Gastrocnemius medialis (tissue), 4 donors: ENCODE data around the gene SH3YL1. TPM values are rescaled to one million over a fixed set of nuclear protein-coding genes. Genes with fewer than 3 reads are reported as not detected.

Experiments
- ATAC-seq, 2 donors: fragments of 150-250 bp; one replicate each; pipeline ENCODE4 v1.9.1; 2016
- DNase-seq, 2 donors: peaks; one replicate each; pipeline ENCODE4 v3.0.0-alpha.2; 2019
- H3K27ac ChIP-seq, 4 donors: fragments of 200-600 bp; sonication (generic); 1 replicate in 1 of 4; 2 replicates in 3 of 4; pipeline ENCODE4 v1.5.1; 2016 to 2018; ENCODE audit warnings: mild to moderate bottlenecking in 2 of 4, moderate library complexity in 1 of 4
- H3K27me3 ChIP-seq, 3 donors: fragments of 200-600 bp; sonication (generic) in 2 of 3; 1 replicate in 1 of 3; 2 replicates in 2 of 3; pipeline versions ENCODE4 v1.5.1 to v1.6.0; 2016 to 2019; ENCODE audit warnings: mild to moderate bottlenecking in 1 of 3, moderate library complexity in 1 of 3
- H3K36me3 ChIP-seq, 2 donors: fragments of 200-600 bp; sonication (generic) in 1 of 2; one replicate each; pipeline ENCODE4 v1.5.1; 2017 to 2018
- H3K4me1 ChIP-seq, 2 donors: fragments of 200-600 bp; sonication (generic) in 1 of 2; one replicate each; pipeline ENCODE4 v1.5.1; 2016 to 2017; ENCODE audit warnings: mild to moderate bottlenecking in 2 of 2
- H3K4me3 ChIP-seq, 4 donors: fragments of 200-600 bp; sonication (generic) in 3 of 4; 1 replicate in 1 of 4; 2 replicates in 3 of 4; pipeline ENCODE4 v1.5.1; 2016 to 2019; ENCODE audit warnings: mild to moderate bottlenecking in 2 of 4
- H3K9me3 ChIP-seq, 3 donors: fragments of 200-600 bp; sonication (generic) in 2 of 3; 1 replicate in 1 of 3; 2 replicates in 2 of 3; pipeline ENCODE4 v1.5.1; 2016 to 2019
- CTCF ChIP-seq, 5 experiments: fragments of 450-650 bp in 3 of 5; fragments of 200-600 bp in 2 of 5; sonication (generic) in 2 of 5; IDR thresholded peaks in 4 of 5; conservative IDR thresholded peaks in 1 of 5; 1 replicate in 4 of 5; 2 replicates in 1 of 5; pipeline ENCODE4 v1.5.1; 2016 to 2019; ENCODE audit warnings: antibody characterized with exemption in 5 of 5, mild to moderate bottlenecking in 3 of 5, moderate library complexity in 3 of 5
- POLR2A ChIP-seq, 2 donors: fragments of 450-650 bp; IDR thresholded peaks; one replicate each; pipeline ENCODE4 v1.6.1; 2017; ENCODE audit warnings: antibody characterized with exemption in 2 of 2, mild to moderate bottlenecking in 2 of 2, moderate library complexity in 2 of 2
- in situ Hi-C, 4 donors: fragments of 200-750 bp; cut with MboI; loops; one replicate each; pipeline versions ENCODE4 v1.15.0 to v1.8.0; 2017; ENCODE audit warnings: low sequenced_read_pairs in 4 of 4
- intact Hi-C: fragments of 100-400 bp; cut with DNase I; formaldehyde crosslinking; loops from one replicate; pipeline ENCODE4 v1.15.1; 2023; ENCODE audit warnings: low total_unique reads
- total RNA-seq, 4 donors: library from RNA; depleted of rRNA; stranded (reverse); fragments of >200 nt; gene quantifications; one replicate each; pipeline versions ENCODE4 v1.1.0 to v1.2.3, GENCODE V29; 2016

SH3YL1 gene
- total RNA-seq, 4 donors from 2014 or later, result 6.2 to 16.1 (median 8.5) TPM

DNA sequence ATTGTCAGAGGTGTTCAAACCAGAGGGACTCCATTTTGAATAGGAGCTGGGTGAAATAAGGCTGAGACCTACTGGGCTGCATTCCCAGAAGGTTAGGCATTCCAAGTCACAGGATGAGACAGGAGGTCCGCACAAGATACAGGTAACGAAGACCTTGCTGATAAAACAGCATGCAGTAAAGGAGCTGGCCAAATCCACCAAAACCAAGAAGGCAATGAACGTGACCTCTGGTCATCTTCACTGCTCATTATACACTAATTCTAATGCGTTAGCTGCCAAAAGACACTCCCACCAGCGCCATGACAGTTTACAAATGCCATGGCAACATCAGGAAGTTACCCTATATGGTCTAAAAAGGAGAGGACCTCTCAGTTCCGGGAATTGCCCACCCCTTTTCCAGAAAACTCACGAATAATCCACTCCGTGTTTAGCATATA lies 10.6 kb downstream of the SH3YL1 start:
- no peak for DNase-seq
- TF ChIP-seq POLR2A (IDR thresholded peaks at IDR 0.05) (no peak), CTCF (IDR thresholded peaks at IDR 0.05 in 4 of 5, conservative IDR thresholded peaks at IDR 0.05 in 1 of 5) (no peak)

GRCh38 chr2:252001-252602 lies 11.7 kb downstream of the SH3YL1 start:
- intact Hi-C loops (no loop called here), in situ Hi-C loops (no loop called here)
- Histone ChIP-seq H3K4me3 (no peak overlapping the region), H3K4me1 (no peaks in the 10 kb centered on the region), H3K27me3 (no peaks in the 10 kb centered on the region), H3K27ac (no peak overlapping the region), H3K9me3 (no peaks in the 10 kb centered on the region), H3K36me3 (peaks cover 0 to 12% of the 10 kb centered on the region in 2 donors)
- DNase-seq (no peak), ATAC-seq (no peak)
- TF ChIP-seq POLR2A (IDR thresholded peaks at IDR 0.05), result no peak
- TF ChIP-seq CTCF (IDR thresholded peaks at IDR 0.05 in 4 of 5, conservative IDR thresholded peaks at IDR 0.05 in 1 of 5), result no peak

More for the DNA sequence above, 10.6 kb downstream of the SH3YL1 start:
- Histone ChIP-seq H3K36me3 (peaks cover 0 to 12% of the 10 kb centered on the region in 2 donors), H3K4me3 (no peak overlapping the region), H3K27me3 (no peaks in the 10 kb centered on the region), H3K9me3 (no peaks in the 10 kb centered on the region), H3K27ac (no peak overlapping the region), H3K4me1 (no peaks in the 10 kb centered on the region)
- intact Hi-C loops, result no loop called here
- in situ Hi-C loops, result no loop called here
- no peak for ATAC-seq

GRCh38 chr2:249538-250042 lies 14.2 kb downstream of the SH3YL1 start:
- no peak overlapping the region for H3K4me3 ChIP-seq
- ATAC-seq (no peak), DNase-seq (no peak)
- no peaks in the 10 kb centered on the region for H3K4me1 ChIP-seq
- H3K9me3 ChIP-seq, result no peaks in the 10 kb centered on the region
- H3K27ac ChIP-seq, result no peak overlapping the region
- TF ChIP-seq CTCF (IDR thresholded peaks at IDR 0.05 in 4 of 5, conservative IDR thresholded peaks at IDR 0.05 in 1 of 5), result no peak
- TF ChIP-seq POLR2A (IDR thresholded peaks at IDR 0.05), result no peak
- intact Hi-C loops (no loop called here), in situ Hi-C loops (no loop called here)
- H3K36me3 ChIP-seq, result peaks cover 0 to 21% of the 10 kb centered on the region in 2 donors
- no peaks in the 10 kb centered on the region for H3K27me3 ChIP-seq

GRCh38 chr2:248724-249123 lies 15.1 kb downstream of the SH3YL1 start:
- H3K27me3 ChIP-seq, result no peaks in the 10 kb centered on the region
- no peak overlapping the region for H3K27ac ChIP-seq
- no peak overlapping the region for H3K4me3 ChIP-seq
- in situ Hi-C loops, result no loop called here
- peaks cover 0 to 30% of the 10 kb centered on the region in 2 donors for H3K36me3 ChIP-seq
- ATAC-seq (no peak), DNase-seq (no peak)
- no peaks in the 10 kb centered on the region for H3K4me1 ChIP-seq
- TF ChIP-seq POLR2A (IDR thresholded peaks at IDR 0.05) (no peak), CTCF (IDR thresholded peaks at IDR 0.05 in 4 of 5, conservative IDR thresholded peaks at IDR 0.05 in 1 of 5) (no peak)
- no peaks in the 10 kb centered on the region for H3K9me3 ChIP-seq
- intact Hi-C loops, result no loop called here
